Fibroblast of skin of right biceps (primary cell): ENCODE measurements around the gene C2orf42.
"Not testable (repeated sequence)": the region's sequence is repeated elsewhere in the genome, so short reads cannot be mapped to it uniquely, and the experiment has no call there.

Experiments used
- DNase-seq: peaks from one replicate; pipeline ENCODE4 v3.0.0-alpha.2; 2013

C2orf42 gene

GRCh38 chr2:70190418-70191243 lies at the start of gene C2orf42:
Gene C2orf42 (minus strand): TSS chr2:70191019. CDS start chr2:70181985, 9,034 bp downstream.
- DNase-seq = peak; percentile 98

- no peak for DNase-seq
Observed at GRCh38 chr2:70240599-70240998, 49.8 kb upstream of the C2orf42 start.

GRCh38 chr2:70233926-70234325 lies 43.1 kb upstream of the C2orf42 start:
- DNase-seq = no peak

- DNase-seq = no peak
Observed at GRCh38 chr2:70226781-70227180, 36.0 kb upstream of the C2orf42 start.

- DNase-seq = peak; percentile 29
Observed at GRCh38 chr2:70223305-70223704, 32.5 kb upstream of the C2orf42 start.

GRCh38 chr2:70214953-70215549 lies 24.2 kb upstream of the C2orf42 start:
- peak; percentile 96 for DNase-seq

GRCh38 chr2:70214365-70214764 lies 23.5 kb upstream of the C2orf42 start:
- no peak for DNase-seq

GRCh38 chr2:70212298-70212932 lies 21.6 kb upstream of the C2orf42 start:
- peak; percentile 16 for DNase-seq

- no peak for DNase-seq
Observed at GRCh38 chr2:70211595-70211994, 20.8 kb upstream of the C2orf42 start.

GRCh38 chr2:70204452-70204851 lies 13.6 kb upstream of the C2orf42 start:
- DNase-seq = no peak

GRCh38 chr2:70203086-70203485 lies 12.3 kb upstream of the C2orf42 start:
- DNase-seq = no peak

- DNase-seq = no peak
Observed at GRCh38 chr2:70202236-70202806, 11.5 kb upstream of the C2orf42 start.

- no peak for DNase-seq
Observed at GRCh38 chr2:70201831-70202230, 11.0 kb upstream of the C2orf42 start.

GRCh38 chr2:70201225-70201768 lies 10.5 kb upstream of the C2orf42 start:
- no peak for DNase-seq

- DNase-seq = no peak
Observed at GRCh38 chr2:70199320-70199864, 8.6 kb upstream of the C2orf42 start.

GRCh38 chr2:70192516-70192915 lies 1.7 kb upstream of the C2orf42 start:
- no peak for DNase-seq

GRCh38 chr2:70191244-70191735 lies 471 bp upstream of the C2orf42 start:
- no peak for DNase-seq

GRCh38 chr2:70188460-70188859 lies 2.4 kb downstream of the C2orf42 start:
- peak; percentile 17 for DNase-seq

- not testable (repeated sequence) for DNase-seq
Observed at GRCh38 chr2:70187170-70187569, 3.6 kb downstream of the C2orf42 start.

- no peak for DNase-seq
Observed at GRCh38 chr2:70182689-70183088, 8.1 kb downstream of the C2orf42 start.

GRCh38 chr2:70181363-70181956 lies 9.4 kb downstream of the C2orf42 start:
- DNase-seq = no peak

- DNase-seq = no peak
Observed at GRCh38 chr2:70173520-70173919, 17.3 kb downstream of the C2orf42 start.
